Measurements from ENCODE around the gene HNRNPA3. TPM values are rescaled to one million over a fixed set of nuclear protein-coding genes. Genes with fewer than 3 reads are reported as not detected.

The HNRNPA3 gene
- total RNA-seq, 1 experiment from 2014 or later, result 328 TPM

DNA sequence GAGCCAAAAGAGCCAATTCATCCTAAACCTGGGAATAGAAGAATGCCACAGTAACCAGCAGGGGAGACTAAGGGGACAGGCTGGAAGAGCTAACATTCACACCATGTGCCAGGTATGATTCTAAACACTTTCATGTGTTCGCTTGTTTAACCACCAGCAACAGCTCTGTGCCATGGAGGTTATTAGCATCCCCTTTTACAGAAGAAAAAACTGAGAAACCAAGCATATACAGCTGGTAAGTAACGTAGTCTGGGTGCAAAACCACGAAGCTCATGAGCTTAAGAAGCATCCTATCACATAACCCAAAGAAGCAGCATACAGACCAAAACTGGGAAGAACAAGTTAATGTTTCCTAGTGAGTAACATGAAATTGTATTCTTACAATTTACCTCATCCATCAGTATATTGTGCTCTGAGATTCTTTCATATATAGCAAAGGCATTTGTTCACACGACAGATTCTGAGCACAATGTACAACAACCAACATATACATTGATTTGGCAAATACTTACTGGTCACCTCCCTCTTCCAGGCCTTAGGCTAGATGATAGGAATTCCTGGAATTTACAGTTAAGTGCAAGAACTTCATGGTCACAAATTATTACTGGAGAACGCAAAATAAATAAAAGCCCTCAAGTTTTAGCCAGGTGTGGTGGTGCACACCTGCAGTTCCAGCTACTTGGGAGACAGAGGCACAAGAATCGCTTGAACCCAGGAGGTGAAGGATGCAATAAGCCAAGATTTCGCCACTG, 36.5 kb upstream of the HNRNPA3 start:
- H2AFZ ChIP-seq (ENCODE audit: low read depth, low read length, poor library complexity, severe bottlenecking), result no peak overlapping the region
- ChIA-PET CTCF (no interaction called here), POLR2A (no interaction called here), RAD21 (ENCODE audit: low non-redundant PET in 1 of 2, low total read pairs in 2 of 2, uncharacterized antibody in 2 of 2, unreplicated experiment in 2 of 2) (no interaction called here)
- no peaks in the 10 kb centered on the region for H3K9me2 ChIP-seq (ENCODE audit: insufficient read depth)
- no peak overlapping the region for H3K4me2 ChIP-seq (ENCODE audit: low read length)
- TF ChIP-seq ZFX (IDR thresholded peaks at IDR 0.05), result no peak
- TF ChIP-seq SIN3A (IDR thresholded peaks at IDR 0.05; ENCODE audit: low read depth), result no peak
- no peak for TF ChIP-seq YY1 (IDR thresholded peaks at IDR 0.05; ENCODE audit: extremely low read depth, insufficient replicate concordance, low read depth, low read length)
- TF ChIP-seq CEBPB (IDR thresholded peaks at IDR 0.05; ENCODE audit: low read depth), result no peak
- no peaks in the 10 kb centered on the region for H4K20me1 ChIP-seq (ENCODE audit: insufficient read depth)
- DNase-seq (ENCODE audit: low read depth, low spot score) (no peak), ATAC-seq (no peak)
- H3K4me3 ChIP-seq (replicated peaks in 1 of 2; ENCODE audit: low read depth in 1 of 2, low read length in 2 of 2), result no peak overlapping the region
- no peaks in the 10 kb centered on the region for H3K36me3 ChIP-seq (ENCODE audit: control insufficient read depth in 1 of 2, insufficient read depth in 2 of 2, low read length in 2 of 2)
- H3K27me3 ChIP-seq (ENCODE audit: insufficient read depth, low read length), result no peaks in the 10 kb centered on the region
- intact Hi-C loops (cut with micrococcal nuclease), result no loop called here
- no TSS peak for BruUV-seq (replicated peaks)
- no peak overlapping the region for H3K9ac ChIP-seq (ENCODE audit: low read length)
- H3K4me1 ChIP-seq (ENCODE audit: control insufficient read depth in 1 of 2, insufficient read depth in 2 of 2, low read length in 2 of 2), result peaks cover 16 to 20% of the 10 kb centered on the region in 2 experiments
- H3K9me3 ChIP-seq (ENCODE audit: control insufficient read depth in 1 of 2, insufficient read depth in 1 of 2, low read depth in 1 of 2, low read length in 2 of 2), result no peaks in the 10 kb centered on the region
- H3K27ac ChIP-seq (ENCODE audit: low read depth, low read length), result no peak overlapping the region
- H3K79me2 ChIP-seq (ENCODE audit: insufficient read depth, low read length), result no peaks in the 10 kb centered on the region

DNA sequence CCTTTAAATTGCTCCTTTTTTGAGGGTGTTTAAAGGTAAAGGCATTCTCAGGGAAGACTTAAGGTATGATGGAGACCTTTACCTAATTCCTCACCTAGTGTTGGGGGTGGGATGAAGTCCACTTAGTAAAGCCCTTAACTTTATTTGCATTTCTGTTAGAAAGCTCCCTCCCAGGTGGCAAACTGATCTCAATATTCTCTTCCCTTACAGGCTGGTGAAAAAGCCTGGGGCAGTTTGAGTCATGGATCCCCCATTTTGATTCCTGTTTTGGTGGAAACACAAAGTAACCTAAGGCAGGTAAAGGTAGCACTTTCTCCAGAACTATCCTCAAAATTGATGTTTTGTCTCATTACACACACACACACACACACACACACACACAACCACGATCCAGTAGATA, 33.8 kb upstream of the HNRNPA3 start:
- intact Hi-C loops (cut with micrococcal nuclease), result no loop called here
- ATAC-seq, result no peak
- ChIA-PET RAD21 (ENCODE audit: low non-redundant PET in 1 of 2, low total read pairs in 2 of 2, uncharacterized antibody in 2 of 2, unreplicated experiment in 2 of 2) (no interaction called here), CTCF (no interaction called here), POLR2A (no interaction called here)
- no TSS peak for BruUV-seq (replicated peaks)
- TF ChIP-seq, protein P1, sequence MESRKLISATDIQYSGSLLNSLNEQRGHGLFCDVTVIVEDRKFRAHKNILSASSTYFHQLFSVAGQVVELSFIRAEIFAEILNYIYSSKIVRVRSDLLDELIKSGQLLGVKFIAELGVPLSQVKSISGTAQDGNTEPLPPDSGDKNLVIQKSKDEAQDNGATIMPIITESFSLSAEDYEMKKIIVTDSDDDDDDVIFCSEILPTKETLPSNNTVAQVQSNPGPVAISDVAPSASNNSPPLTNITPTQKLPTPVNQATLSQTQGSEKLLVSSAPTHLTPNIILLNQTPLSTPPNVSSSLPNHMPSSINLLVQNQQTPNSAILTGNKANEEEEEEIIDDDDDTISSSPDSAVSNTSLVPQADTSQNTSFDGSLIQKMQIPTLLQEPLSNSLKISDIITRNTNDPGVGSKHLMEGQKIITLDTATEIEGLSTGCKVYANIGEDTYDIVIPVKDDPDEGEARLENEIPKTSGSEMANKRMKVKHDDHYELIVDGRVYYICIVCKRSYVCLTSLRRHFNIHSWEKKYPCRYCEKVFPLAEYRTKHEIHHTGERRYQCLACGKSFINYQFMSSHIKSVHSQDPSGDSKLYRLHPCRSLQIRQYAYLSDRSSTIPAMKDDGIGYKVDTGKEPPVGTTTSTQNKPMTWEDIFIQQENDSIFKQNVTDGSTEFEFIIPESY (IDR thresholded peaks at IDR 0.05; ENCODE audit: extremely low read depth, insufficient replicate concordance, low read length), result no peak
- TF ChIP-seq EZH2phosphoT487 (IDR thresholded peaks at IDR 0.05; ENCODE audit: borderline replicate concordance) (no peak), TCF7L2 (IDR thresholded peaks at IDR 0.05; ENCODE audit: borderline replicate concordance, extremely low read depth, insufficient read depth, insufficient read length) (no peak), SRF (IDR thresholded peaks at IDR 0.05; ENCODE audit: low read depth) (no peak), JUND (IDR thresholded peaks at IDR 0.05) (no peak), CBX3 (IDR thresholded peaks at IDR 0.05; ENCODE audit: low read depth) (no peak), CEBPB (IDR thresholded peaks at IDR 0.05; ENCODE audit: low read depth) (no peak), SIN3A (IDR thresholded peaks at IDR 0.05; ENCODE audit: low read depth) (no peak), FOSL1 (IDR thresholded peaks at IDR 0.05; ENCODE audit: low read depth) (no peak), YY1 (IDR thresholded peaks at IDR 0.05; ENCODE audit: extremely low read depth, insufficient replicate concordance, low read depth, low read length) (no peak), POLR2A (IDR thresholded peaks at IDR 0.05; ENCODE audit: borderline replicate concordance, extremely low read depth, insufficient read depth, insufficient read length) (no peak), SP1 (IDR thresholded peaks at IDR 0.05; ENCODE audit: low read depth) (no peak)
- TF ChIP-seq, protein P2, sequence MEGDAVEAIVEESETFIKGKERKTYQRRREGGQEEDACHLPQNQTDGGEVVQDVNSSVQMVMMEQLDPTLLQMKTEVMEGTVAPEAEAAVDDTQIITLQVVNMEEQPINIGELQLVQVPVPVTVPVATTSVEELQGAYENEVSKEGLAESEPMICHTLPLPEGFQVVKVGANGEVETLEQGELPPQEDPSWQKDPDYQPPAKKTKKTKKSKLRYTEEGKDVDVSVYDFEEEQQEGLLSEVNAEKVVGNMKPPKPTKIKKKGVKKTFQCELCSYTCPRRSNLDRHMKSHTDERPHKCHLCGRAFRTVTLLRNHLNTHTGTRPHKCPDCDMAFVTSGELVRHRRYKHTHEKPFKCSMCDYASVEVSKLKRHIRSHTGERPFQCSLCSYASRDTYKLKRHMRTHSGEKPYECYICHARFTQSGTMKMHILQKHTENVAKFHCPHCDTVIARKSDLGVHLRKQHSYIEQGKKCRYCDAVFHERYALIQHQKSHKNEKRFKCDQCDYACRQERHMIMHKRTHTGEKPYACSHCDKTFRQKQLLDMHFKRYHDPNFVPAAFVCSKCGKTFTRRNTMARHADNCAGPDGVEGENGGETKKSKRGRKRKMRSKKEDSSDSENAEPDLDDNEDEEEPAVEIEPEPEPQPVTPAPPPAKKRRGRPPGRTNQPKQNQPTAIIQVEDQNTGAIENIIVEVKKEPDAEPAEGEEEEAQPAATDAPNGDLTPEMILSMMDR (IDR thresholded peaks at IDR 0.05 in 2 of 3, conservative IDR thresholded peaks at IDR 0.05 in 1 of 3; ENCODE audit: borderline replicate concordance in 1 of 3, insufficient read depth in 1 of 3, low read depth in 2 of 3, low read length in 2 of 3), result no peak
- TF ChIP-seq, protein P3, sequence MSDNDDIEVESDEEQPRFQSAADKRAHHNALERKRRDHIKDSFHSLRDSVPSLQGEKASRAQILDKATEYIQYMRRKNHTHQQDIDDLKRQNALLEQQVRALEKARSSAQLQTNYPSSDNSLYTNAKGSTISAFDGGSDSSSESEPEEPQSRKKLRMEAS (IDR thresholded peaks at IDR 0.05), result no peak
- H3K27me3 ChIP-seq (ENCODE audit: insufficient read depth, low read length), result no peaks in the 10 kb centered on the region
- H3K9me3 ChIP-seq (ENCODE audit: control insufficient read depth in 1 of 2, insufficient read depth in 1 of 2, low read depth in 1 of 2, low read length in 2 of 2), result no peaks in the 10 kb centered on the region
- no peaks in the 10 kb centered on the region for H3K79me2 ChIP-seq (ENCODE audit: insufficient read depth, low read length)
- no peaks in the 10 kb centered on the region for H4K20me1 ChIP-seq (ENCODE audit: insufficient read depth)
- no peak overlapping the region for H3K4me2 ChIP-seq (ENCODE audit: low read length)
- H3K36me3 ChIP-seq (ENCODE audit: control insufficient read depth in 1 of 2, insufficient read depth in 2 of 2, low read length in 2 of 2), result no peaks in the 10 kb centered on the region
- no peaks in the 10 kb centered on the region for H3K9me2 ChIP-seq (ENCODE audit: insufficient read depth)
- no peak overlapping the region for H3K4me3 ChIP-seq (replicated peaks in 1 of 2; ENCODE audit: low read depth in 1 of 2, low read length in 2 of 2)
- no peak for DNase-seq (ENCODE audit: low read depth, low spot score)
- H3K4me1 ChIP-seq (ENCODE audit: control insufficient read depth in 1 of 2, insufficient read depth in 2 of 2, low read length in 2 of 2), result no peaks in the 10 kb centered on the region
- H2AFZ ChIP-seq (ENCODE audit: low read depth, low read length, poor library complexity, severe bottlenecking), result no peak overlapping the region
- no peak overlapping the region for H3K9ac ChIP-seq (ENCODE audit: low read length)
- H3K27ac ChIP-seq (ENCODE audit: low read depth, low read length), result no peak overlapping the region
